ENCODE data around the gene ITPR1.

ITPR1 gene

DNA sequence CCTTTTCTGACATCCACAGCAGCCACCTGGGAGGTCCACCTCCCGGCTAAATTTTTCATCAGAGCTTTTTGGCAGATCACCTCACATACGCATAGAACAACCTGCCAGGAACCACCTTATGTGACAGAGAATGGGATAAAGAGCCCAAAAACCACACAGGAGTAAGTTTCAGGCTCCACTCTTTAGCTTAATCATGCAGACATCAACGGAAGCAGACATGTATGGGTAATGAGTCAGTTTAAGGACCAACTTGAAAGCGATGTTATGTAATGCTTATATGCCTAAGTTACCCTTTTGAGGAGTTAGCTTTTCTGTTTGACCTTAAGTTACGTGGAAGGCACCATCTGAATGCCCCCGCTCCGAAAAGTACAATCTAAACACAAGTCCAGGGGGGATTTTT is 302.8 kb downstream of the ITPR1 start:
- Histone ChIP-seq H3K36me3 (ENCODE audit: insufficient read depth, low read length) (peaks cover 38% of the 10 kb centered on the region), H3K4me3 (ENCODE audit: low read depth in 1 of 2, low read length in 2 of 2) (no peak overlapping the region)

GRCh38 chr3:4797201-4797705 is 304.1 kb downstream of the ITPR1 start:
- Histone ChIP-seq H3K36me3 (ENCODE audit: insufficient read depth, low read length) (peaks cover 33% of the 10 kb centered on the region), H3K4me3 (ENCODE audit: low read depth in 1 of 2, low read length in 2 of 2) (no peak overlapping the region), H3K4me1 (ENCODE audit: insufficient read depth, low read length) (peaks cover 7% of the 10 kb centered on the region), H3K9me3 (ENCODE audit: low read length) (no peaks in the 10 kb centered on the region), H3K27me3 (ENCODE audit: control insufficient read depth in 1 of 2, insufficient read depth in 2 of 2, low read length in 2 of 2) (no peaks in the 10 kb centered on the region), H3K27ac (ENCODE audit: low read depth, low read length) (no peak overlapping the region), H3K9ac (ENCODE audit: low read length) (no peak overlapping the region)

More for the DNA sequence above, 302.8 kb downstream of the ITPR1 start:
- Histone ChIP-seq H3K9ac (ENCODE audit: low read length) (no peak overlapping the region), H3K4me1 (ENCODE audit: insufficient read depth, low read length) (peaks cover 7% of the 10 kb centered on the region), H3K27me3 (ENCODE audit: control insufficient read depth in 1 of 2, insufficient read depth in 2 of 2, low read length in 2 of 2) (no peaks in the 10 kb centered on the region), H3K27ac (ENCODE audit: low read depth, low read length) (no peak overlapping the region), H3K9me3 (ENCODE audit: low read length) (no peaks in the 10 kb centered on the region)

DNA sequence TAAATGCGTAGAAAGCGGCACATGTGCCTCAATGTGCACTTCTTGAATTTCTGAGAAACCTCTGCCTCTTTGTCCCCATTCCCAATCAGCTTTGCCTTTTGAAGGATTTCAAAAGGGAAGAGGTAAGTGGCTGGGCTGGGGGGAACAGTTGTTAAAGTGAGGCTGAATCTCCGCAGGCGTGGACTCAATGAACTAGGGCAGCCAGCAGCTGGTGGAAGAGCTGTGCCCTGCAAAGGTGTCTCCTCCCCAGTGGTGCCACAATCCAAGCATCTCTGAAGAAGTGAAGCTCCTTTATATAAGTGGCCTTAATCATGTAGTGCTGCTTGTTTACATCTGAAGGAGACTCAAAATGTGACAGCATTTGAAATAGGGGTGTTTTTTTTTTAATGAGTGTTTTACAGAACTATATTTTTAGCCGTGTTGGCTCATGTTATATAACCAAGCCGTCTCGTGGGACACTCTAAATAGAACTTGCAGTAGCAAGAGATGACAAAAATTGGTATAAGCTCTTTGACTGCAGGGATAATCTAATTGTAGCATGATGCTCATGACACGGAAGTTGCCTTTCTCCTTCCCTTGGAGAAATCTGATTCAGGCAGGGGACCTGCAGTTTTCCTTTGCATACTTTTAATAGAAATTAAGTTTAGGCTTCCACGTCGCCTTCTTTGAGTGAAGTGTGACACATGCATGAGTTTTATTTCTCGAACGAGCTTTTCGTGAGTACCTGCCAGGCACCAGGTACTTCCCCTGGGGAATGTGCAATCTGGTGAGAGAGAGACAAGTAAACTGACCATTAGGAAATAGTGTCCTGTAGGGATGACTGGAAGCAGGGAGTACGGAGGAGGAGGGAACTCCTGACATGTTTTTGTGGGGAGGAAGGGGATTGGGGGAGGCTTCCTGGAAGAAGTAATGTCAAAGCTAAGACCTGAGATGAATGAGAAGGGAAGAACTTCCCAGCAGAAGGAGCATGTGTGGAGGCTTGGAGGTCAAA is 306.4 kb downstream of the ITPR1 start:
- H3K27ac ChIP-seq (ENCODE audit: low read depth, low read length), result no peak overlapping the region
- no peak overlapping the region for H3K9ac ChIP-seq (ENCODE audit: low read length)
- peaks cover 39% of the 10 kb centered on the region for H3K36me3 ChIP-seq (ENCODE audit: insufficient read depth, low read length)

GRCh38 chr3:4800595-4800994 is 307.4 kb downstream of the ITPR1 start:
- H3K36me3 ChIP-seq (ENCODE audit: insufficient read depth, low read length), result peaks cover 46% of the 10 kb centered on the region
- peaks cover 7% of the 10 kb centered on the region for H3K4me1 ChIP-seq (ENCODE audit: insufficient read depth, low read length)
- no peak overlapping the region for H3K27ac ChIP-seq (ENCODE audit: low read depth, low read length)
- no peak overlapping the region for H3K4me3 ChIP-seq (ENCODE audit: low read depth in 1 of 2, low read length in 2 of 2)
- no peaks in the 10 kb centered on the region for H3K9me3 ChIP-seq (ENCODE audit: low read length)
- H3K9ac ChIP-seq (ENCODE audit: low read length), result no peak overlapping the region
- H3K27me3 ChIP-seq (ENCODE audit: control insufficient read depth in 1 of 2, insufficient read depth in 2 of 2, low read length in 2 of 2), result no peaks in the 10 kb centered on the region

More for the DNA sequence above, 306.4 kb downstream of the ITPR1 start:
- H3K4me3 ChIP-seq (ENCODE audit: low read depth in 1 of 2, low read length in 2 of 2), result no peak overlapping the region
- no peaks in the 10 kb centered on the region for H3K27me3 ChIP-seq (ENCODE audit: control insufficient read depth in 1 of 2, insufficient read depth in 2 of 2, low read length in 2 of 2)
- no peaks in the 10 kb centered on the region for H3K9me3 ChIP-seq (ENCODE audit: low read length)
- H3K4me1 ChIP-seq (ENCODE audit: insufficient read depth, low read length), result peaks cover 7% of the 10 kb centered on the region

GRCh38 chr3:4801892-4802291 is 308.7 kb downstream of the ITPR1 start:
- Histone ChIP-seq H3K4me3 (ENCODE audit: low read depth in 1 of 2, low read length in 2 of 2) (no peak overlapping the region), H3K27me3 (ENCODE audit: control insufficient read depth in 1 of 2, insufficient read depth in 2 of 2, low read length in 2 of 2) (no peaks in the 10 kb centered on the region), H3K4me1 (ENCODE audit: insufficient read depth, low read length) (peaks cover 7% of the 10 kb centered on the region), H3K9me3 (ENCODE audit: low read length) (no peaks in the 10 kb centered on the region), H3K27ac (ENCODE audit: low read depth, low read length) (no peak overlapping the region), H3K36me3 (ENCODE audit: insufficient read depth, low read length) (peaks cover 40% of the 10 kb centered on the region), H3K9ac (ENCODE audit: low read length) (no peak overlapping the region)

DNA sequence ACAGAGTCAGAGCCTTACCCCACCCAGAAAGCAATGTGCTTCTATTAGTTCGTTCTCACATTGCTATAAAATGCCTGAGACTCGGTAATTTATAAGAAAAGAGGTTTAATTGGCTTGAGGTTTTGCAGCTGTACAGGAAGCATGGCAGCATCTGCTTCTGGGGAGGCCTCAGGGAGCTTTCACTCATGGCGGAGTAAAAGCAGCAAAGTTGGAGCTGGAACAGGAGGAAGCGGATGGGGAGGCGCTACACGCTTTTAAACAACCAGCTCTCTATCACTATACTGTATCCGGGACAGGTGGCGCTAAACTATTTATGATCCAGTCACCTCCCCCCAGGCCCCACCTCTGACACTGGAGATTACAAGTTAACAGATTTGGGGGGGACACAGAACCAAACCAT is 309.8 kb downstream of the ITPR1 start:
- H3K9me3 ChIP-seq (ENCODE audit: low read length), result no peaks in the 10 kb centered on the region
- H3K4me3 ChIP-seq (ENCODE audit: low read depth in 1 of 2, low read length in 2 of 2), result no peak overlapping the region
- H3K9ac ChIP-seq (ENCODE audit: low read length), result no peak overlapping the region
- H3K27me3 ChIP-seq (ENCODE audit: control insufficient read depth in 1 of 2, insufficient read depth in 2 of 2, low read length in 2 of 2), result no peaks in the 10 kb centered on the region
- H3K27ac ChIP-seq (ENCODE audit: low read depth, low read length), result no peak overlapping the region
- peaks cover 41% of the 10 kb centered on the region for H3K36me3 ChIP-seq (ENCODE audit: insufficient read depth, low read length)
- H3K4me1 ChIP-seq (ENCODE audit: insufficient read depth, low read length), result peaks cover 7% of the 10 kb centered on the region

DNA sequence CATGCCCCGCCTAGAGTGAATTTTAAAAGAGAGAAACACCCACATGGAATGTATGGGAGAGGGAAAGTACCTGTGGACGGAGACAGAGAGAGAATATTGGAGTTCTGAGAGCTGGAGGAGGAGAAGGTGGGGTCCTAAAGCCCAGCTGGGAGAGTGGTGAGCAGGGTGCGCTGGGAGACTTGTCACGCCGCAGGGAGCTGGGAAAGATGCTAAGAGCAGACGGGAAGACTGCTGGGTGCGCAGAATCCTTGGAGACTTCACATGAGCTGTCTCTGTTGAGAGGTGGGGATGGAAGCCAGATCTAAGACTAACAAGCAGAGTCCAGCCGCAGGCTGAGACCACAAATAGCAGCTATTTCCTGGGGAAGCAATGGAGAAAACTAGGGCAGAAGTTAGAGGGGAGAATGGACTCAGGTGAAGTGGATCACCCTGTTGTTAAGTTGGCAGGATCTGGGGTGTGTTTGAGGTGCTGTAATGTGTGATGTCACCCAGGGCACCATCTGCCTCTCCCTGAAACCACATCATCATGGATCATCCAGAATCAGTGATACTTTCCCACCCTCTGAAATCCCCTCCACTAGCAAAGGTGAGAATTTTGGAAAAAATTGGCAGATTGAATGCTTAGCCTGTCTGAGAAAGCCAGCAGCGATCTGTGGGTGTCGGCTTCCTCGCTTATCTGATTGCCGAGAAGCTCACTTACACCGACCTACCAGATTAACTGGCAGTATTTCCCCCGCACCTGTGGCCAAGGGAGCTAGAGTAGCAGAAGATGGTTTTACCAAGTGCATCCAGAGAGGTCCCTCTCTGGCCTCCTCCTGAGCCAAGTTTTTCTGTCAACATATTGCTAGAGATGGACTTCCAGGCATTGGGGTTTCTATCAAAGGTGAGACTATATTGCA is 311.3 kb downstream of the ITPR1 start:
- no peak overlapping the region for H3K4me3 ChIP-seq (ENCODE audit: low read depth in 1 of 2, low read length in 2 of 2)
- H3K27me3 ChIP-seq (ENCODE audit: control insufficient read depth in 1 of 2, insufficient read depth in 2 of 2, low read length in 2 of 2), result no peaks in the 10 kb centered on the region
- H3K9me3 ChIP-seq (ENCODE audit: low read length), result no peaks in the 10 kb centered on the region
- H3K36me3 ChIP-seq (ENCODE audit: insufficient read depth, low read length), result peaks cover 46% of the 10 kb centered on the region
- H3K4me1 ChIP-seq (ENCODE audit: insufficient read depth, low read length), result peaks cover 2% of the 10 kb centered on the region
- no peak overlapping the region for H3K9ac ChIP-seq (ENCODE audit: low read length)
- no peak overlapping the region for H3K27ac ChIP-seq (ENCODE audit: low read depth, low read length)

DNA sequence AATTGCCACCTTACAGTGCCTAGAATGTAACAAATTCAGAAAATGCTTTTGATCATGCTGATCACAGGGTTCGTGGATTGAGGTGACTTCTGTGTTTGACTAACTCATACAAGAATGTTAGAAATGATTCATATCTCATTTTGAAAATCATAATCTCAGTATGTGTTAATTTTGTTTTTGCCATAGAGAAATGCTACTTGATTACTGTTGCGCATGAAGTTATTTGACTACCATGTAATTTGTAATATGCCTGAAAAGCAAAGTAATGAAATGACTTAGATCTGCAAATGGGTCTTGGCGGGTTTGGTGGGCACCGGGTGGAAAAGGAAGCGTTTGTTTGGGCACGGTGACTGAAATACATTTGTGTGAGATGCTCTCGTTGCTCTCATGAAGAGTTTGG is 312.5 kb downstream of the ITPR1 start:
- Histone ChIP-seq H3K4me1 (ENCODE audit: insufficient read depth, low read length) (no peaks in the 10 kb centered on the region), H3K36me3 (ENCODE audit: insufficient read depth, low read length) (peaks cover 37% of the 10 kb centered on the region), H3K9me3 (ENCODE audit: low read length) (no peaks in the 10 kb centered on the region), H3K9ac (ENCODE audit: low read length) (no peak overlapping the region), H3K27ac (ENCODE audit: low read depth, low read length) (no peak overlapping the region), H3K27me3 (ENCODE audit: control insufficient read depth in 1 of 2, insufficient read depth in 2 of 2, low read length in 2 of 2) (no peaks in the 10 kb centered on the region), H3K4me3 (ENCODE audit: low read depth in 1 of 2, low read length in 2 of 2) (no peak overlapping the region)

GRCh38 chr3:4806535-4807108 is 313.5 kb downstream of the ITPR1 start:
- H3K27me3 ChIP-seq (ENCODE audit: control insufficient read depth in 1 of 2, insufficient read depth in 2 of 2, low read length in 2 of 2), result no peaks in the 10 kb centered on the region
- H3K27ac ChIP-seq (ENCODE audit: low read depth, low read length), result no peak overlapping the region
- H3K9me3 ChIP-seq (ENCODE audit: low read length), result no peaks in the 10 kb centered on the region
- H3K36me3 ChIP-seq (ENCODE audit: insufficient read depth, low read length), result peaks cover 34% of the 10 kb centered on the region
- no peaks in the 10 kb centered on the region for H3K4me1 ChIP-seq (ENCODE audit: insufficient read depth, low read length)
- no peak overlapping the region for H3K9ac ChIP-seq (ENCODE audit: low read length)
- no peak overlapping the region for H3K4me3 ChIP-seq (ENCODE audit: low read depth in 1 of 2, low read length in 2 of 2)

GRCh38 chr3:4807381-4808280 is 314.5 kb downstream of the ITPR1 start:
- H3K27ac ChIP-seq (ENCODE audit: low read depth, low read length), result no peak overlapping the region
- no peaks in the 10 kb centered on the region for H3K27me3 ChIP-seq (ENCODE audit: control insufficient read depth in 1 of 2, insufficient read depth in 2 of 2, low read length in 2 of 2)
- no peaks in the 10 kb centered on the region for H3K9me3 ChIP-seq (ENCODE audit: low read length)
- H3K36me3 ChIP-seq (ENCODE audit: insufficient read depth, low read length), result peaks cover 30% of the 10 kb centered on the region
- H3K4me1 ChIP-seq (ENCODE audit: insufficient read depth, low read length), result peaks cover 8% of the 10 kb centered on the region
- H3K4me3 ChIP-seq (ENCODE audit: low read depth in 1 of 2, low read length in 2 of 2), result no peak overlapping the region
- no peak overlapping the region for H3K9ac ChIP-seq (ENCODE audit: low read length)
